ENCODE data around the gene BUD13. TPM values are rescaled to one million over a fixed set of nuclear protein-coding genes. Genes with fewer than 3 reads are reported as not detected.
"Not testable (repeated sequence)": the region's sequence is repeated elsewhere in the genome, so short reads cannot be mapped to it uniquely, and the experiment has no call there.

The BUD13 gene
- total RNA-seq, 1 donor from 2014 or later, result 15.0 TPM

DNA sequence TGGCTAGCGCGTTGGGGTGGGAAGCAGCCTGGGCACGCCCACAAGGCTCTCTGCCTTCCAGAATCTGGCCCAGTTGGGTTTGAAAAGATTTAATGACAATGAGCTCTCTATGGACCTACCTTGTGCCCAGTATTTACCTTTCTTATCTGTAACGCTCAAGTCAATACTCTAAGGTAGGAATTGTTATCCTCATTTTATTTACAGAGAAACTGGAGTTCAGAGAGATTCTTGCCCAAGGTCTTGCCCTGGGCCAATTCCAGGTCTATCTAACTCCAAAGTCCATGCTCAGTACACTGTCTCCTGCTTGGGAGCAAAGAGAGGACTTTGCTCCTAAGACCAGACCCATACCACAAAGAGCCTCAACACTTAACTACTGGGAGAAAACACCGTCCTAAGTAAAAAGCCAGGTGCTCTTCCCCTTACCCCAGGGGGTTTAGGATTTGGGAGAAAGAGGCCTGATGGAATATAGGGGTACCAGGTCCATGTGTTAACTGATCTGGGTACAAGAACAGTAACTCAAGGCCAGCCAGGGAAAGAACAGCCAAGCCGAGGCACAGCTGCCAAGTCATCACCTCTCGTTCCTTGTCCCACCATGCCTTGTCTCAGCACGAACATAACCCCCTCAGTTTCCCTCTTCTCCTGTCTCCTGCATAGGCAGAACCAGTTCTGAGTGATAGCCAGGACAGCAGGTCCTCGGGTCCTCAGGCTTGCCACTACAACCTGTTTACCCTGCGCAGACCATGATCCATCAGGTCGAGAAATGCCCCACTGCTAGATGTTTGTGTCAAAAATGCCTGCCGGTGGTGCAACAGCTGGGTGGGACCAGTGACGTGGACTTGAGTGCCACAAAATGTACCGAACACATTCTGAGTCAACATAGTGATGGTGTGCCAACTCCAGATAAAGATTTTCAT, 35.7 kb upstream of the BUD13 start:
- no peak overlapping the region for H3K4me3 ChIP-seq
- intact Hi-C loops (cut with DNase I), result no loop called here
- H3K27ac ChIP-seq, result no peak overlapping the region
- TF ChIP-seq, protein P1, sequence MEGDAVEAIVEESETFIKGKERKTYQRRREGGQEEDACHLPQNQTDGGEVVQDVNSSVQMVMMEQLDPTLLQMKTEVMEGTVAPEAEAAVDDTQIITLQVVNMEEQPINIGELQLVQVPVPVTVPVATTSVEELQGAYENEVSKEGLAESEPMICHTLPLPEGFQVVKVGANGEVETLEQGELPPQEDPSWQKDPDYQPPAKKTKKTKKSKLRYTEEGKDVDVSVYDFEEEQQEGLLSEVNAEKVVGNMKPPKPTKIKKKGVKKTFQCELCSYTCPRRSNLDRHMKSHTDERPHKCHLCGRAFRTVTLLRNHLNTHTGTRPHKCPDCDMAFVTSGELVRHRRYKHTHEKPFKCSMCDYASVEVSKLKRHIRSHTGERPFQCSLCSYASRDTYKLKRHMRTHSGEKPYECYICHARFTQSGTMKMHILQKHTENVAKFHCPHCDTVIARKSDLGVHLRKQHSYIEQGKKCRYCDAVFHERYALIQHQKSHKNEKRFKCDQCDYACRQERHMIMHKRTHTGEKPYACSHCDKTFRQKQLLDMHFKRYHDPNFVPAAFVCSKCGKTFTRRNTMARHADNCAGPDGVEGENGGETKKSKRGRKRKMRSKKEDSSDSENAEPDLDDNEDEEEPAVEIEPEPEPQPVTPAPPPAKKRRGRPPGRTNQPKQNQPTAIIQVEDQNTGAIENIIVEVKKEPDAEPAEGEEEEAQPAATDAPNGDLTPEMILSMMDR (IDR thresholded peaks at IDR 0.05), result no peak
- no peak for TF ChIP-seq POLR2A (IDR thresholded peaks at IDR 0.05)
- no peak for TF ChIP-seq POLR2AphosphoS5 (IDR thresholded peaks at IDR 0.05; ENCODE audit: insufficient read depth in 1 of 2, low read depth in 1 of 2)
- no peaks in the 10 kb centered on the region for H3K36me3 ChIP-seq
- no peaks in the 10 kb centered on the region for H3K27me3 ChIP-seq
- DNase-seq (ENCODE audit: extremely low spot score in 2 of 2), result no peak
- no peaks in the 10 kb centered on the region for H3K9me3 ChIP-seq
- H3K4me1 ChIP-seq, result no peaks in the 10 kb centered on the region

DNA sequence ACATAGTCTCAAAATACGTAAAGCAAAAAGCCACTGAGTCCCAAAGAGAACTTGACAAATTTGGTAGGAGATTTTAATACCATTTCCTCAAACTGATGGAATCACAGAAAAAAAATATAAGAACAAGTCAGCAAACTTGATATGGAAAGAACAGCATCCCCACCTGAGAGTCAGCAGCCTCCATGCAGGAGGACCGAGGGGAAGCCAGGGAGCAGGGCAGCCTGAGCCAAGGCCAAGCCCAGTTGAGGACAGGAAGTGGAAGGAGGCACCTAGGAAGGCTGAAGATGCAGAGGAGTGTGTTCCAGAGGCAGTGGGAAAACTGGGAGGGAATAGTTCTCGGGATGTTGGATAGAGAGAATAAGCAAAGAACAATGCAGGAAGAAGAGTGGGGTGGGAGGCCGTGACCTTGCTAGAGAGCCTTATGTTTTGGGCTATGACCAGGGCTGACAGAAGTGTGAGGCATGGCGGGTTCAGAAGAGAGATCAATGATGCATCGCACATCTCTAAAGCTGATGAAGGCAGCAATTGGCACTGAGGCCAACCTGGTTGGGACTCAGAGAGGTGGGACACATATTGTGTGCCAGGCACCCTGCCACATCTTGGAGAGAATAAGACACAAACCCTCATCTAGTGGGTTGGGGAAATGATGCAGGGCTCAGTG, 34.9 kb upstream of the BUD13 start:
- Histone ChIP-seq H3K9me3 (no peaks in the 10 kb centered on the region), H3K4me1 (no peaks in the 10 kb centered on the region), H3K4me3 (no peak overlapping the region), H3K27ac (no peak overlapping the region), H3K27me3 (no peaks in the 10 kb centered on the region), H3K36me3 (no peaks in the 10 kb centered on the region)
- no peak for TF ChIP-seq POLR2A (IDR thresholded peaks at IDR 0.05)
- TF ChIP-seq POLR2AphosphoS5 (IDR thresholded peaks at IDR 0.05; ENCODE audit: insufficient read depth in 1 of 2, low read depth in 1 of 2), result no peak
- TF ChIP-seq, protein P1 (IDR thresholded peaks at IDR 0.05), result no peak
- no peak for DNase-seq (ENCODE audit: extremely low spot score in 2 of 2)
- intact Hi-C loops (cut with DNase I), result no loop called here

DNA sequence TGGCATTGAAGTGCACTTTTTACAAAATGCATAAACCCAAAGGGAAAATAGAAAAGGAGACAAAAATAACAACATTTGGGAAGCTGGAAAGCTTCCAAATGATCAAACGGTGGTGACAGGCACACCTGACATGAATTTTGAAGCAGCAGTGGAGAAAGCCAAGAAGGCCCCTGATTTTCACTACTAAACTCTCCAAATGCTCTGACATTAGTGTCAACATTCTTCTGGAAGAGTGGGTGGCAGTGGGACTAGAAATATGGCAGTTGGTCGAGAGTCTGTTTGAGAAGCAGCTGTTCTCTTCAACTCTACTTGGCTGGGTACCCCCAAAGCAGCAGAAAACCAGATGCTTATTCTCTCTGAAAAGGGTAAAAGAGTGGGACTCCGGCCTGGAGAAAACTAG, 31.2 kb upstream of the BUD13 start:
- TF ChIP-seq, protein P1 (IDR thresholded peaks at IDR 0.05), result no peak
- TF ChIP-seq POLR2A (IDR thresholded peaks at IDR 0.05) (no peak), POLR2AphosphoS5 (IDR thresholded peaks at IDR 0.05; ENCODE audit: insufficient read depth in 1 of 2, low read depth in 1 of 2) (no peak)
- DNase-seq (ENCODE audit: extremely low spot score in 2 of 2), result no peak
- no peaks in the 10 kb centered on the region for H3K27me3 ChIP-seq
- no peak overlapping the region for H3K27ac ChIP-seq
- intact Hi-C loops (cut with DNase I), result no loop called here
- no peak overlapping the region for H3K4me3 ChIP-seq
- no peaks in the 10 kb centered on the region for H3K36me3 ChIP-seq
- no peaks in the 10 kb centered on the region for H3K4me1 ChIP-seq
- no peaks in the 10 kb centered on the region for H3K9me3 ChIP-seq

DNA sequence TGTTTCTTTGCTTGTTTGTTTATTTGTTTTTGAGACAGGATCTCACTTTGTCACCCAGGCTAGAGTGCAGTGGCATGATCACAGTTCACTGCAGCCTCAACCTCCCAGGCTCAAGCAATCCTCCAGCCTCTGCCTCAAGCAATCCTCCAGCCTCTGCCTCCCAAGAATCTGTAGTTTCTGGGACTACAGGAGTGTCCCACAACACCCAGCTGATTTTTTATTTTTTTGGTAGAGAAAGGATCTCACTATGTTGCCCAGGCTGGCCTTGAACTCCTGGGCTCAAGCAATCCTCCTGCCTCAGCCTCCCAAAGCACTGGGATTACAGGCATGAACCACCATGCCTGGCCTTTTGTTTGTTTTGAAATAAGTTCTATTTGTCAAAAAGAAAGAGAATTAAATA, 28.9 kb upstream of the BUD13 start:
- H3K4me3 ChIP-seq; intact Hi-C loops (cut with DNase I); H3K4me1 ChIP-seq; H3K36me3 ChIP-seq; H3K9me3 ChIP-seq; H3K27me3 ChIP-seq; DNase-seq (ENCODE audit: extremely low spot score in 2 of 2); H3K27ac ChIP-seq: not testable (repeated sequence)

DNA sequence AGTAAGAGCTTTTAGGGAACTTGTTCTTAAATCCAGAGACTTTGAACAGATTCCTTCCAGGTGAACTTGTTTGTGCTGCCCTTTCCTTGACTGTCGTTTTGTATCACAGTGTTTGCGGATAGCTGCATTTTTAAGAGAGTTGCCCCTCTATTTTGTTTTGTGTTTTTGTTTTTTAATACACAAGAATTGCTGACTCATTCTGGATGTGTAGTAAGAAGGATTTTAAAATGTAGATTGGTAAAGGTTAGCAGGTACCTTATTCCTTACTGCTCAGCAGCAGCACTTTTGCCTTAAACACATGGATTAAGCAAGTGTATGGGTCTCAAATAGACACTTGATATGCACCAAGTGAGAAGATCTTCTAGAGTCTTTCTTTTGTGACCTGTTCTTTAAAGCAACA, 27.8 kb upstream of the BUD13 start:
- no peak for DNase-seq (ENCODE audit: extremely low spot score in 2 of 2)
- no peaks in the 10 kb centered on the region for H3K4me1 ChIP-seq
- H3K36me3 ChIP-seq, result no peaks in the 10 kb centered on the region
- intact Hi-C loops (cut with DNase I), result no loop called here
- no peaks in the 10 kb centered on the region for H3K27me3 ChIP-seq
- H3K4me3 ChIP-seq, result no peak overlapping the region
- no peak for TF ChIP-seq POLR2A (IDR thresholded peaks at IDR 0.05)
- no peak for TF ChIP-seq POLR2AphosphoS5 (IDR thresholded peaks at IDR 0.05; ENCODE audit: insufficient read depth in 1 of 2, low read depth in 1 of 2)
- TF ChIP-seq, protein P1 (IDR thresholded peaks at IDR 0.05), result no peak
- no peaks in the 10 kb centered on the region for H3K9me3 ChIP-seq
- H3K27ac ChIP-seq, result no peak overlapping the region

Data from vagina (tissue), 2 donors.